ENCODE data around the gene HOXB1. TPM values are rescaled to one million over a fixed set of nuclear protein-coding genes. Genes with fewer than 3 reads are reported as not detected.
A peak's percentile ranks its signal among the peaks of the same experiment; 100 is the strongest.

Gene HOXB1
- total RNA-seq, 4 donors from 2014 or later, result not detected

DNA sequence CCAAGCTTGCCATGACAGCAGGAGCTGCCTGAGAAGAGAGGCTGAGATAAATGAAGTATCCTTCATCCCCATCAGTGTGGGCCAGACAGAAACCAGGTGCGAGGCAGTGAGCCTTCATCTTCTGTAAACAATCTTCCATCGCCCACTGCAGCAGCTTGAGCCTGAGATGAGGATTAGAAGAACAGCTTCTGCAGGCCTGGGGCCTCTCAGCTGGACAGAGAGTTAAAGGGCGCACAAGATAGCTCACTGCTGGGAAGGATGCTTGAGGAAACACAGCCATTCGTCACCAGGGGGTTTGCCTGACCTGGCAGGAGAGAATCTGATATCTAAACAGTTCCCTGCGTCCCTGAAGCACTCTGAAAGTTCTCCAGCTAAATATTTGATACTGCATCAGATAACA, 27.1 kb downstream of the HOXB1 start:
- no peak overlapping the region for H3K4me3 ChIP-seq
- no peak overlapping the region for H3K27ac ChIP-seq
- H3K9me3 ChIP-seq, result no peaks in the 10 kb centered on the region
- no peaks in the 10 kb centered on the region for H3K27me3 ChIP-seq
- 14 to 50% methylated on average over 2 of the region's 5 CpGs for WGBS, 2 donors (ENCODE audit: low coverage in 1 of 2)
- peak; percentile 29 for TF ChIP-seq POLR2AphosphoS5 (IDR thresholded peaks at IDR 0.05)
- TF ChIP-seq, protein P1, sequence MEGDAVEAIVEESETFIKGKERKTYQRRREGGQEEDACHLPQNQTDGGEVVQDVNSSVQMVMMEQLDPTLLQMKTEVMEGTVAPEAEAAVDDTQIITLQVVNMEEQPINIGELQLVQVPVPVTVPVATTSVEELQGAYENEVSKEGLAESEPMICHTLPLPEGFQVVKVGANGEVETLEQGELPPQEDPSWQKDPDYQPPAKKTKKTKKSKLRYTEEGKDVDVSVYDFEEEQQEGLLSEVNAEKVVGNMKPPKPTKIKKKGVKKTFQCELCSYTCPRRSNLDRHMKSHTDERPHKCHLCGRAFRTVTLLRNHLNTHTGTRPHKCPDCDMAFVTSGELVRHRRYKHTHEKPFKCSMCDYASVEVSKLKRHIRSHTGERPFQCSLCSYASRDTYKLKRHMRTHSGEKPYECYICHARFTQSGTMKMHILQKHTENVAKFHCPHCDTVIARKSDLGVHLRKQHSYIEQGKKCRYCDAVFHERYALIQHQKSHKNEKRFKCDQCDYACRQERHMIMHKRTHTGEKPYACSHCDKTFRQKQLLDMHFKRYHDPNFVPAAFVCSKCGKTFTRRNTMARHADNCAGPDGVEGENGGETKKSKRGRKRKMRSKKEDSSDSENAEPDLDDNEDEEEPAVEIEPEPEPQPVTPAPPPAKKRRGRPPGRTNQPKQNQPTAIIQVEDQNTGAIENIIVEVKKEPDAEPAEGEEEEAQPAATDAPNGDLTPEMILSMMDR (IDR thresholded peaks at IDR 0.05), result no peak
- no peak for ATAC-seq
- H3K36me3 ChIP-seq, result no peaks in the 10 kb centered on the region
- H3K4me1 ChIP-seq, result peaks cover 0 to 23% (median 0%) of the 10 kb centered on the region in 3 donors

DNA sequence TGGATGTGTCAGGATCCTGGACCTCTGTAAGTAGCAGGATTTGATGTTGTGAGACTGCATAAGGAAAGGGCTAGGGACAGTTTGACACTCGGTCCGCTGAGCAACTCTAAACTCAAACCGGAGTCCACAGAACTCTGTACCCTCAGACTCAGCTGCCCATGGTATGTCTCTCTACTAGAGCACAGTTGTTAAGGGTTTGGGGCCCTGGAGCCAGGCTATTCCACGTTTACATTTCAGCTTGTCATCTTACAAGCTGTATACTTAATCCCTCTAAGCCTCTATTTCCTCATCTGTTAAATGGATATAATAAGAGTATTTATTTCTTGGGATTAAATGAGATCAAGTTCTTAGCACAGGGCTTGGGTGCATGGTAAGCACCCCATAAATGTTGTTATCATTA, 27.9 kb downstream of the HOXB1 start:
- H3K9me3 ChIP-seq, result no peaks in the 10 kb centered on the region
- no peak overlapping the region for H3K4me3 ChIP-seq
- H3K4me1 ChIP-seq, result peaks cover 0 to 23% (median 0%) of the 10 kb centered on the region in 3 donors
- ATAC-seq, result no peak
- H3K36me3 ChIP-seq, result no peaks in the 10 kb centered on the region
- WGBS, 2 donors (ENCODE audit: low coverage in 1 of 2), result 69 to 81% methylated on average over 3 to 4 of the region's 4 CpGs
- H3K27me3 ChIP-seq, result no peaks in the 10 kb centered on the region
- TF ChIP-seq, protein P1 (IDR thresholded peaks at IDR 0.05), result no peak
- TF ChIP-seq EP300 (IDR thresholded peaks at IDR 0.05) (no peak), POLR2AphosphoS5 (IDR thresholded peaks at IDR 0.05) (no peak), POLR2A (IDR thresholded peaks at IDR 0.05) (no peak)
- H3K27ac ChIP-seq, result no peak overlapping the region

DNA sequence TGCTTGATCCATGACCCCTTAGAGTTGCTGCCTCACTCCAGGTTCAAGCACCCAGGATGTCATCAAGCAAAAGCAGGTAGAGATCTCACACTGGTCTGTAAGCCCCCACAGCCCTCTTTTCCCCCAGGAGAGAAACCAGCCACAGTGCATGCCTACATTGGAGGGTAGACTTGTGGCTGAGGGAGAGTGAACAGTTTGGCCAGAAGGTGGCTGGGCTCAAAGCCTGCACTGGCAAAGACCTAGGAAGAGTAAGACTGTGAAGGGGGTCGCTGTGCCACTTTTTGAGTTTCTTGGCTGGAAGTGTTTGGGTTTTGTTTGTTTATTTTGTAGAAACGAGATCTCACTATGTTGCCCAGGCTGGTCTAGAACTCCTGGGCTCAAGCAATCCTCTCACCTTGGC, 28.5 kb downstream of the HOXB1 start:
- 100% methylated on average over 1 of the region's 2 CpGs; no CpG with 5 or more reads in 1 of the 2 donors for WGBS, 2 donors (ENCODE audit: low coverage in 1 of 2)
- TF ChIP-seq POLR2A (IDR thresholded peaks at IDR 0.05) (no peak), POLR2AphosphoS5 (IDR thresholded peaks at IDR 0.05) (no peak), EP300 (IDR thresholded peaks at IDR 0.05) (no peak)
- TF ChIP-seq, protein P1 (IDR thresholded peaks at IDR 0.05), result no peak

DNA sequence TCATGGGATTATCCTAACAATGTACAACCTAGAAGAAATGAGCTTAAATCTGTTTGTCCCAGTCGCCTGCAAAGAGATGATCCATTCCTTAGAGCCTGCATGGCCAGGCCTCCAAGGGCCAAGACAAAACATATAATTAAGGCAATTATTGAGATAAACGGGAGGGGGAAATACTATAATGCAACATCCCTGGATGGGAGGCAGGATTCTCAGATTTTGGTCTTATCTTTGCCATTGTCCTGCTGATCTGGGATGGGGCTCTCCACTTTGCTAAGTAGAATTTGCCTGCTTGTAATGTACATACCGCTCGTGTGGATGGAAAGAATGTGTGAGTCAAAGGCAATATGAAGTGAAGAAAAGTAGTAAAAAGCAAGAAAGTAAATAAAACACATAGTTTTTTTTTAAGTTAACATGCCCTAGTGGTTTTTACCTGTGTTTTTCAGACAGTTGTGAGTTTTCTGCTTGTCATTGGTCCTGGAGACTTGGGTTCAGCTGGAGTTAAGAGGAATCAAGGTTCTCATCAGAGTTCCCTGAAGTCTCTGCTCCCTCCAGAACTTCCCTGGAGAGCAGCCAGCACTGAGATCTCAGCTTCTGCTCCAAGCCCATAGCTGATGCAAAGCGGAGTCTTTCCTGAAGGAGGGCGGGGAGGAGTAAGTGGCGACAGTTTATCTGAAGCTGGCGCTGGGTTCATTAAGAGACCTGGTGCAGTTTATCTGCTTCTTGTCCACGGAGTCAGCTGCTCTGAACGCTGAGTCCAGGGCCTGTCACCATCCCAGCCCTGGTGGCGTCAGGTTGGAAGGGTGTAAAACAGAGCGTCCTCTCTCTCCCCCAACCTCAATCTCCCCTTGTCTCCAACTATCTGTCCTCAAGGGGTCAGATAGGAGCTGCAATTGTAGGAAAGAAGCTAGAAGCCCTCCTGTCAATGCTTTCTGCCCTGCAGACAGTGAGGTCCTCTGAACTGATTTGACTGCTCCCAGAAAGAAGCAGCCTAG, 30.1 kb downstream of the HOXB1 start:
- TF ChIP-seq, protein P1 (IDR thresholded peaks at IDR 0.05), result peak in 3 of 4 experiments; percentile 20 to 37 (median 33)
- TF ChIP-seq EP300 (IDR thresholded peaks at IDR 0.05), result no peak
- ATAC-seq, result peak; percentile 69
- peaks cover 0 to 18% (median 0%) of the 10 kb centered on the region in 3 donors for H3K4me1 ChIP-seq
- H3K9me3 ChIP-seq, result no peaks in the 10 kb centered on the region
- no peaks in the 10 kb centered on the region for H3K36me3 ChIP-seq
- H3K27me3 ChIP-seq, result no peaks in the 10 kb centered on the region
- WGBS, 2 donors (ENCODE audit: low coverage in 1 of 2), result 66 to 72% methylated on average over 3 to 5 of the region's 12 CpGs
- no peak overlapping the region for H3K4me3 ChIP-seq
- peak overlapping the region in 2 of 4 donors; percentile 31 to 50 for H3K27ac ChIP-seq

More for the DNA sequence above, 28.5 kb downstream of the HOXB1 start:
- Histone ChIP-seq H3K4me1 (peaks cover 0 to 23% (median 0%) of the 10 kb centered on the region in 3 donors), H3K27me3 (no peaks in the 10 kb centered on the region), H3K27ac (no peak overlapping the region), H3K9me3 (no peaks in the 10 kb centered on the region), H3K36me3 (no peaks in the 10 kb centered on the region), H3K4me3 (no peak overlapping the region)
- ATAC-seq, result no peak
